ENCODE measurements around the gene APLF.
A peak's percentile ranks its signal among the peaks of the same experiment; 100 is the strongest.
"Not testable (repeated sequence)": the region's sequence is repeated elsewhere in the genome, so short reads cannot be mapped to it uniquely, and the experiment has no call there.

Gene APLF

GRCh38 chr2:68441179-68441993 is 26.0 kb upstream of the APLF start:
- peak; percentile 84 for DNase-seq

- no peak for DNase-seq
Measured at GRCh38 chr2:68441994-68442322, 25.4 kb upstream of the APLF start.

- not testable (repeated sequence) for DNase-seq
Measured at GRCh38 chr2:68446425-68446824, 21.0 kb upstream of the APLF start.

- DNase-seq = no peak
Measured at GRCh38 chr2:68447118-68447517, 20.3 kb upstream of the APLF start.

- DNase-seq = no peak
Measured at GRCh38 chr2:68448671-68449653, 18.4 kb upstream of the APLF start.

GRCh38 chr2:68452158-68452900 is 15.1 kb upstream of the APLF start:
- DNase-seq = peak; percentile 5

- DNase-seq = no peak
Measured at GRCh38 chr2:68453761-68454360, 13.5 kb upstream of the APLF start.

- no peak for DNase-seq
Measured at GRCh38 chr2:68454719-68455118, 12.7 kb upstream of the APLF start.

- no peak for DNase-seq
Measured at GRCh38 chr2:68456198-68456597, 11.2 kb upstream of the APLF start.

- DNase-seq = no peak
Measured at GRCh38 chr2:68458981-68459380, 8.4 kb upstream of the APLF start.

- DNase-seq = peak; percentile 4
Measured at GRCh38 chr2:68463287-68463877, 4.0 kb upstream of the APLF start.

- no peak for DNase-seq
Measured at GRCh38 chr2:68464651-68465050, 2.7 kb upstream of the APLF start.

GRCh38 chr2:68465081-68465916 is 2.1 kb upstream of the APLF start:
- DNase-seq = no peak

GRCh38 chr2:68466361-68466777 is 1.0 kb upstream of the APLF start:
- no peak for DNase-seq

- DNase-seq = no peak
Measured at GRCh38 chr2:68466778-68467076, 658 bp upstream of the APLF start.

- no peak for DNase-seq
Measured at GRCh38 chr2:68468801-68469200, 1.4 kb downstream of the APLF start.

- DNase-seq = no peak
Measured at GRCh38 chr2:68469935-68470334, 2.5 kb downstream of the APLF start.

- DNase-seq = no peak
Measured at GRCh38 chr2:68471385-68471784, 4.0 kb downstream of the APLF start.

- no peak for DNase-seq
Measured at GRCh38 chr2:68472796-68473414, 5.5 kb downstream of the APLF start.

- DNase-seq = no peak
Measured at GRCh38 chr2:68475110-68475509, 7.7 kb downstream of the APLF start.

- no peak for DNase-seq
Measured at GRCh38 chr2:68475576-68475975, 8.2 kb downstream of the APLF start.

Measured in NCI-H1092 treated with DMSO at 0.1 percent for 48 hours (cell line).